ENCODE measurements around the gene KLHL30.

DNA sequence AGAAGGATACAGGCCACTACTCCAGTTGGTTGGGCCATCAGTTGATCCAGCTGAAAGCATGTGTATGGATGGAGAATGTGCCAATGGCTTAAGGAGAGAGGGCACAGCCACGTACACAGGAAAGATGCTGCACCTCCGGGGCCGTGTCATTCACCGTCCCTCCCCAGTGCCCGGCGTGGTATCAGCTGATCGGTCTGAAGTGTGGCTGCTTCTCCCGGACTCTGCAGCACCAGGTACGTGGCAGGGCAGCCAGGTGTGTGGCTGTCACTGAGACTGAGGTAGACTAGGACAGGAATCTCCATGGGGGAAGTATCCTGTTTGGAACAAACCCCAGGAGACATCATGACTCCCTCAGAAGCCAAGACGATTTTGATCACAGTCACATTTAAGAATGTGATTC, 16.1 kb downstream of the KLHL30 start:
- TF ChIP-seq GATA3 (IDR thresholded peaks at IDR 0.05; ENCODE audit: low read depth, low read length) (no peak), GATA2 (IDR thresholded peaks at IDR 0.05; ENCODE audit: low read depth, low read length) (no peak)

Data from SH-SY5Y (cell line).